ENCODE measurements around the gene FAM168A. TPM values are rescaled to one million over a fixed set of nuclear protein-coding genes. Genes with fewer than 3 reads are reported as not detected.

The FAM168A gene
- total and polyA plus RNA-seq, 2 donors, result 29.0 to 31.4 TPM

DNA sequence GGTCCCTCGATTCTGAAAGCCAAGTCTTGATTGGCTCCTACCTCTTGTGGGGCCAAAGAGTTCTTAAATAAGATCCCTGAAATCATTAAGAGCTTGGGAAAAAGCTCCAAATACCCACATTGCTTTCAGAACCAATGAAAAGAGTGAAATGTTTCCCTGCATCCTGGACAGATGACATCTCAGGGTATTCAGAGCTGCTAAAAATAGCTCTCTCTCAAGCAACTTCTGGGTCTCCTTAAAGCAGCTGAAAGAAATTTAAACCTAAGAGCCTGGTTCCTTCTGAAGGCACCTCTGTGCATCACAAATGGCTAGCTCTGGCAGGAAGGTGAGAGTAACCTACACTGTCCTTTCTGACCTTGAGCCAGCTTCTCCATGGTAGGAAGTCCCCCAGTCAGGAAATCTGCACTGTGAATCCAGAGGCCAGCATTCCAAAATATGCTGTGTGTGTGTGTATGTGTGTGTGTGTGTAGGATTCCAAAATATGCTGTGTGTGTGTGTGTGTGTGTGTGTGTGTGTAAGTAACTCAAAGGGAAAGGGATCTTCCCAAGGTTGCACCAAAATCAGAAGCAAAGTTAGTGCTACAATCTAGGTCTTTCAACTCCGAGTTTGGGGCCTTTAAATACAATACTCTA lies 171.6 kb downstream of the FAM168A start:
- Histone ChIP-seq H3K27ac (ENCODE audit: low read depth) (no peak overlapping the region), H3K4me3 (ENCODE audit: low read depth, low read length) (no peak overlapping the region), H3K4me1 (ENCODE audit: insufficient read depth) (no peaks in the 10 kb centered on the region), H3K36me3 (ENCODE audit: insufficient read depth) (no peaks in the 10 kb centered on the region)
- WGBS, result 61% methylated on average over 2 of the region's 2 CpGs
- DNase-seq (ENCODE audit: extremely low spot score), result no peak

DNA sequence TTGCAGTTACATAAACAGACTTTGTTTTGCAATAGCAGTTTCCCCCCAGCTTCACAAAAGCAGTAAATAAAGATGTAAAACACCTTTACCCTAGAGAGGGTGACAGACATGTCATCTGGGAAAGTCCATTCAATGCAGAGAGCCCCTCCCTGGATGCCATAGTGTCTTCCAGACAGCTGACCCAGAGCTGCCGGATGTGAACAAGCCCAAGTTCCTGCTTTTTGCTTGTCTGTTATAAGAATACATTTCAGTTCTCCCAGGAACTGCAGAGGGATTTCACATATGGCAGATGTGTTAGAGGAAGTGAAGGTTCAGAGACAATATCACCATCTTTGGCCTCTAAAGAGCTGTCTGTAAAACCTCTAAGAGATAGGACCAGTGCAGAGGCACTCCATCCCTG lies 172.8 kb downstream of the FAM168A start:
- 83% methylated on average over 1 of the region's 1 CpG for WGBS
- no peak overlapping the region for H3K27ac ChIP-seq (ENCODE audit: low read depth)
- no peaks in the 10 kb centered on the region for H3K4me1 ChIP-seq (ENCODE audit: insufficient read depth)
- H3K36me3 ChIP-seq (ENCODE audit: insufficient read depth), result no peaks in the 10 kb centered on the region
- H3K4me3 ChIP-seq (ENCODE audit: low read depth, low read length), result no peak overlapping the region
- no peak for DNase-seq (ENCODE audit: extremely low spot score)

DNA sequence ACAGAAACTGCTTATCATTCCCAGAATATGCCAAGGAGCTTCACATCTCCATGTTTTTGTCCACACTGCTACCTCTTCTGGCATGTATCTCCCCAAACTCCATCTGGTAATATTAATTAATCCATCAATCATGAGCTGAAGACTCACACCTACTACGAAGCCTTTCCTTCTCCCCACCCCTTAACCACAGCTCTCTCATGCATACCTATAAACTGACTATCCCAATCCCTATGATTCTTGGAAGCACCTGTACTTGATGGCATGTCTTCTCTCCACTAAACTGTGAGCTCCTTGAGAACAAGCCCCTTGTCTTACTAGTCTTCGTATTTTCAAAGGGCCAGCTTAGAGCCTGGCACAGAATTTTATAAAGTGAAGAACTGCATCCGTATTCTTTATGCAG lies 174.4 kb downstream of the FAM168A start:
- WGBS, result 92% methylated on average over 3 of the region's 3 CpGs

DNA sequence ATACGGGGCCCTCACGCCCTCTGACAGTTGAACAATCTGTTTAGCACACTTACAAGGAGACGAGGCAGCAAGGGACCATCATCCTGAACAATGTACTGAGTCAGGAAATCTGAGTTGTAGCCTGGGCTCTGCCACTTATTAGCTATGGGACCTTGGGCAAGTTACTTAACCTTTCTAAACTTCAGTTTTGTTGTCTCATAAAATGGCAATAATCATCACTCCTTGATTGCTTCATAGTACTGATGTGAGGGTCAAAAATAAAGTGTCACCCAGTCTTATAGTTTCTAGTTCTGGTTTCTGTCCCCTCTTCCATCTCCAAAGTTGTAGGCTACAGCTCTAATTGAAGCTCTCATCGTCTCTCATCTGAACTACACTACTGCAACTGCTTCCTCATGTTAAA lies 175.0 kb downstream of the FAM168A start:
- Histone ChIP-seq H3K36me3 (ENCODE audit: insufficient read depth) (no peaks in the 10 kb centered on the region), H3K27ac (ENCODE audit: low read depth) (no peak overlapping the region), H3K4me3 (ENCODE audit: low read depth, low read length) (no peak overlapping the region), H3K4me1 (ENCODE audit: insufficient read depth) (no peaks in the 10 kb centered on the region)
- WGBS, result 91% methylated on average over 4 of the region's 4 CpGs
- DNase-seq (ENCODE audit: extremely low spot score), result no peak

More for the DNA sequence above, 174.4 kb downstream of the FAM168A start:
- Histone ChIP-seq H3K4me1 (ENCODE audit: insufficient read depth) (no peaks in the 10 kb centered on the region), H3K36me3 (ENCODE audit: insufficient read depth) (no peaks in the 10 kb centered on the region), H3K4me3 (ENCODE audit: low read depth, low read length) (no peak overlapping the region), H3K27ac (ENCODE audit: low read depth) (no peak overlapping the region)
- DNase-seq (ENCODE audit: extremely low spot score), result no peak

DNA sequence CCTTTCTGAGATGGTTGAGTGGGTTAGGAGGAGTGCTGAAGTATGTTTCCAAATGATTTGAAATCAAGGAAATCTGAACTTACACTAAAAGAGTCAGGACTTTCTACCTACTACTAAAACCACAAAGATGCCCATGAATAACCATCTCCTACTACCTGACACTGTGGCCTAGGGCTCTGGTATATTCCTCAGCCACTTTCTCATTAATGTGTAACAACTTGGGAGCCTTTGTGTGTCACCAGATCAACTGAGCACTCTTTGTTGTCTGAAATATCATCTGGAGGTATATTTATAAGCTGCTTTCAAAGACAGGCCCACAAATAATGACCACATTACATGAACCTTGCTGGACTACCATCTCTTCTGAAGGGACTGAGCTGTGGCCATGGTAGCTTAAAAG lies 177.8 kb downstream of the FAM168A start:
- DNase-seq (ENCODE audit: extremely low spot score), result no peak
- Histone ChIP-seq H3K36me3 (ENCODE audit: insufficient read depth) (no peaks in the 10 kb centered on the region), H3K4me1 (ENCODE audit: insufficient read depth) (no peaks in the 10 kb centered on the region), H3K4me3 (ENCODE audit: low read depth, low read length) (no peak overlapping the region), H3K27ac (ENCODE audit: low read depth) (no peak overlapping the region)

DNA sequence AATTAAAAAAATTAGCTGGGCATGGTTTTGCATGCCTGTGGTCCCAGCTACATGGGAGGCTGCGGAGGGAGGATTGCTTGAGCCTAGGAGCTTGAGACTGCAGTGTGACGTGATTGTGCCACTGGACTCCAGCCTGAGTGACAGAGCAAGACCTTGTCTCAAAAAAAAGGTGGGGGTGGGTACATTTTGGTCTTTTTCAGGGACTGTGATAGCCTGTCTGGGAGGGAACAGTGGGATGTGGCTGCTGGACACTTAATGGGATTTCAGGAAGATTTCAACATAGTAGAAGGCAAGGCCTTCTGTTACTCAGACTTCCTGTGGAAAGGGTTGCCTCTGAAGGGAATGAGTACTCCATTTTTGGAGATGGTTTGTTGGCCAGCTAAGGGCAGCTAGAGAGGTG lies 181.1 kb downstream of the FAM168A start:
- H3K27ac ChIP-seq (ENCODE audit: low read depth), result no peak overlapping the region
- H3K4me1 ChIP-seq (ENCODE audit: insufficient read depth), result no peaks in the 10 kb centered on the region
- WGBS, result 98% methylated on average over 2 of the region's 2 CpGs

DNA sequence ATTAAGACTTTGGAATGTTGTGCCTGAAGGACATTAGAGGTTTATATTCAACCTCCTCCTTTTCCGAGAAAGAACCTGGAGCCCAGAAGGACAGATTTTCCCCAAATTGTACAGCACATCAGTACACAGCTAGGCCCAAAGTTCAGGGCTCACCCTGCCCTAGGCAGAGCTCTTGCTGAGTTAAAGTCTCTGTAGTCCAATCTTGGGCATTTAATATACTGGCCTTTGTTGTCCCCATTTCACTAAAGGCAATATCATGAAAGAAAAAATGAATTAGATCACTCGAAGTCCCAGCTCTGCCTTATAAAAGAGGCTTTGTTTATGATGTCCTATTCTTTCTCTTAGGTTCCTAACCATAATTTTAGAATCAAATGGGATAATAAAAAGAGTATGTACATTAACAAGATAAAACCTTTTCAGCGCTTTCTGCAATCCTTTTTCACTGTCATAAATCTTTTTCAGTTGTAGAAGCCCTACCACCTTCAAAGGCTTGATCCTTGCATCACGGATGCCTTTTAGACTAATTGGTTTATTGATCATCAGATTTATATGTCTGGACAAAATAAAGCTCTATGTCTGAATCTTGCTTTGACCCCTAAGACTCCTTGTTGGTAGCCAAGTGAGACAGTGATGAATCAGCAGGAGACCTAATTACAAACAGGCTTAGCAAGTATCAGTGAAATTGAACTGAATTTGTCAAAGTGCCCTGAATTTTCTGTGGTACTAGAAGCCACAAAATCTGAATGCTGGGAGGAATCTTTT lies 181.9 kb downstream of the FAM168A start:
- no peak for DNase-seq (ENCODE audit: extremely low spot score)
- Histone ChIP-seq H3K27ac (ENCODE audit: low read depth) (no peak overlapping the region), H3K4me1 (ENCODE audit: insufficient read depth) (no peaks in the 10 kb centered on the region), H3K4me3 (ENCODE audit: low read depth, low read length) (no peak overlapping the region), H3K36me3 (ENCODE audit: insufficient read depth) (no peaks in the 10 kb centered on the region)
- WGBS, result 83% methylated on average over 4 of the region's 4 CpGs

More for the DNA sequence above, 181.1 kb downstream of the FAM168A start:
- DNase-seq (ENCODE audit: extremely low spot score), result no peak
- H3K36me3 ChIP-seq (ENCODE audit: insufficient read depth), result no peaks in the 10 kb centered on the region
- H3K4me3 ChIP-seq (ENCODE audit: low read depth, low read length), result no peak overlapping the region

DNA sequence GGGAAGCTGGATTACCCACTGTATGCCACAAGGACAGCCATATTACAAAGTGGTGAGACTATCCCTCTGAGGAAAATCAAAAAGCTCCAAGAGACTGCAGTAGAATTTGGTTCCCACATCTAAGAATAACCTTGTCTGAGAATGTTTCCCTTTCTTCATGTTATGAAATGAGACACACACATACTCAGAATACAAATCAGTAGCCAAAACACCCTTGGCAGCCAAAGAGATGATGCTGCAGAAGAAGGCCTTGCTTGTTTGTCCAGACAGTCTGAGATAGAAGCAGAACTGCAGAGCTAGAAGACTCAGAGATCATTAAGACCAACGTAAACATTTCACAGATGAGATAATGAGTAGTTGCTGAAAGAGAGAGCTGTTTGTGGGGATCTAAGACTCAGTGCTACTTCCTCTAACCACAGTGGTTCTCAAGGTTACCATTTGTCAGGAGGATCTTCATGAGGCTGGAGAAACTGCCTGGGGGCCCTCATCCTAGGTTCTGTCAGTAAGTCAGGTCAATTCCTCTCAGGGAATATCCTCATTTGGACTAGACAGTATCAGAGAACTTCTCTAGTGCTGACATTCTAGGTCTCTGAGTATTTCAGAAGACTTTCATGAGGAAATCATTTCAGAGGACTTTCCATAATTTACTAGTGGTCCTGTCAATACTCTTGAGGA lies 182.8 kb downstream of the FAM168A start:
- H3K27ac ChIP-seq (ENCODE audit: low read depth), result no peak overlapping the region
- no peaks in the 10 kb centered on the region for H3K4me1 ChIP-seq (ENCODE audit: insufficient read depth)
- H3K36me3 ChIP-seq (ENCODE audit: insufficient read depth), result no peaks in the 10 kb centered on the region
- DNase-seq (ENCODE audit: extremely low spot score), result no peak
- no peak overlapping the region for H3K4me3 ChIP-seq (ENCODE audit: low read depth, low read length)
- WGBS, result 42% methylated on average over 1 of the region's 1 CpG

DNA sequence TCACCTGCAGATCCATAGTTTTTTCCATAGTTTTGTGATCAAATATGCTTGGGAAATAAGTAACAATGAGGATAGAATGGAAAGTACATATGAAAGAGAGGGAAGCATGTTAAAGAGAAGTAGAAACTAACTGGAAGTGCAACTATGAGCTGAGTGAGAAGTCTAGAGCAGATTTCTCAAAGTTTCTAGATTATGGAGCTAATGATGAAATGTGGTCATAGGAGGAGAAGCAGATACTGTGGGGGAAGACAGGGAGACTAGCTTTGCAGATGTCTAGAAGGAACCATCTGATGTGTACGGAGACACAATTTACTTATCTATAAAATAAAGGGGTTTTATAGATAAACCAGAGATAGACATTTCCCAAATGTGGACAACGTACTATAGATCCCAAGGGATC lies 184.7 kb downstream of the FAM168A start:
- DNase-seq (ENCODE audit: extremely low spot score), result no peak
- Histone ChIP-seq H3K27ac (ENCODE audit: low read depth) (no peak overlapping the region), H3K36me3 (ENCODE audit: insufficient read depth) (no peaks in the 10 kb centered on the region), H3K4me3 (ENCODE audit: low read depth, low read length) (no peak overlapping the region), H3K4me1 (ENCODE audit: insufficient read depth) (no peaks in the 10 kb centered on the region)
- WGBS, result 93% methylated on average over 2 of the region's 2 CpGs

DNA sequence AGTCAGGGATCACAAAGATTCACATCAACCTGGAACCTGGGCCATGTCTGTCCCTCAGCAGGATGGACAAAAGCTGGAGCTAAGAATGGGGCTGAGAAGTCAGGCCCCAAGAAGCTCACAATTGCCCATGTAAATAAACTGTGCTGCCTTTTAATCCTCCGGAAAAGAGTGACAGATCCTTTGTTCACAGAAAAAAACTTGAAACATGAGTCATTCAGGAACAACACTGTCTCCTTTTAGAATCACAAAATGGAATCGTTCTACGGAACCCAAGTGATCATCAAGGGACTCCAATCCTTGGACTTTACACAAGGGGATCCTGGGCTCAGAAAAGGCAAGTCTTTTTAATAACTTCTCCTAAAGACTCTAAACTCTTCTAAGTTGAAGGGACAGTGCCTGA lies 185.6 kb downstream of the FAM168A start:
- 81% methylated on average over 3 of the region's 3 CpGs for WGBS
- no peak overlapping the region for H3K27ac ChIP-seq (ENCODE audit: low read depth)
- H3K4me3 ChIP-seq (ENCODE audit: low read depth, low read length), result no peak overlapping the region
- H3K4me1 ChIP-seq (ENCODE audit: insufficient read depth), result no peaks in the 10 kb centered on the region
- DNase-seq (ENCODE audit: extremely low spot score), result no peak
- H3K36me3 ChIP-seq (ENCODE audit: insufficient read depth), result no peaks in the 10 kb centered on the region

DNA sequence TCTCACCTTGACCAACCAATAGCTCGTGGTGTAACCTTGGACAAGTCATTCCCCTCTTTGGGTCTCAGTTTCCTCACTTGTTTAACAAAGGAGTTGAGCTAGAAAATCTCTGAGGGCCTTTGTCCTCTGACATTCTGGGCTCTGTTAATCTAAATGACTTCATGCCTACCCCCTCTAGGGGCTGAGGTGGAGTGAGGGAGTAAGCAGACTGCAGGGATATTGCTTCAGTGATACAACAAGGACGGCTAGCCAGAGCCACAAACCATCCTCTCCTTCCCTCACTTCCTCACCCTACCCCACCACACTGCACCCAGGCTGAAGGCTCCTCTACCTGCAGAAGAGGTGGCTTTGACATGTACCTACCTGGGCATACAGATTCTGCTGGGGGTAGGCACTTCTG lies 186.9 kb downstream of the FAM168A start:
- no peaks in the 10 kb centered on the region for H3K4me1 ChIP-seq (ENCODE audit: insufficient read depth)
- no peak overlapping the region for H3K4me3 ChIP-seq (ENCODE audit: low read depth, low read length)
- no peaks in the 10 kb centered on the region for H3K36me3 ChIP-seq (ENCODE audit: insufficient read depth)
- no peak overlapping the region for H3K27ac ChIP-seq (ENCODE audit: low read depth)
- WGBS, result 92% methylated on average over 2 of the region's 2 CpGs
- no peak for DNase-seq (ENCODE audit: extremely low spot score)

DNA sequence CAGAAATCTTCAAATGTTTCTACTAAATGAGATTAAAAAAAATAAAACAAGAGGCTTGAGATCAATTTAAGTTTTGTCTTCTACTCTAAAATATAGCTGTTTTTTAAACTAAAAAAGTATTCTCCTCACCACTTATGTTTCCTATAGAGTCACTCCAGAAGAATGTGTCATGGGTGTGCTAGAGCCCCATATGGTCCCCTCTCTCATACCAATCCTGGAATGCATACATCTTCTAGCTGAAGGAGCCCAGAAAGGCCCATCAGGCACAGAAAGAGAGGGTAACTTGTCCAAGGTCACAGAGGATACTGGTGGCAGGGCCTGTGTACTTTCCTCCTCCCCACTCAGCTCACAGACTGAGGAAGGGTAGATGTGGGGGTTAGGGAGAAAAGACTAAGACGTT lies 187.3 kb downstream of the FAM168A start:
- no peaks in the 10 kb centered on the region for H3K36me3 ChIP-seq (ENCODE audit: insufficient read depth)
- 92% methylated on average over 1 of the region's 1 CpG for WGBS
- H3K4me1 ChIP-seq (ENCODE audit: insufficient read depth), result no peaks in the 10 kb centered on the region
- H3K4me3 ChIP-seq (ENCODE audit: low read depth, low read length), result no peak overlapping the region
- no peak overlapping the region for H3K27ac ChIP-seq (ENCODE audit: low read depth)
- DNase-seq (ENCODE audit: extremely low spot score), result no peak

DNA sequence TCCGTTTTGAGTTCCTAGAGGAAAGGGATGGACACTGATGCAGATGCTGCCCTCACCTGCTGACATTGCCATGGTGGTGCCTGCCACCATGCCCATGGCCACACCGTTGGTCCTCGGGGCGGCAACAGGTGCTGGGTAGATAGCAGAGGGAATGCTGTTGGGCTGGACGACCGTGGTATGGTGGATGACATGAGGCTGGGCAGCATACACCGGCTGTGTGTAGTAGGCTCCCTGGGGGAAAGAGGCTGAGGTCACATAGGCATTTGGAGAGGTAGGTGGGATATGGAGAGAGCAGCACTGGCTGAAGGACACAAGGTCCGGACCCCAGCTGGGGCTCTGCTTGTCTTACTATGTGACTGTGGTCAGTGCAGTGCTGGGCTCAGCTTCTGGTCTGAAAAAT lies 188.5 kb downstream of the FAM168A start:
- Histone ChIP-seq H3K4me3 (ENCODE audit: low read depth, low read length) (no peak overlapping the region), H3K27ac (ENCODE audit: low read depth) (no peak overlapping the region), H3K4me1 (ENCODE audit: insufficient read depth) (no peaks in the 10 kb centered on the region), H3K36me3 (ENCODE audit: insufficient read depth) (no peaks in the 10 kb centered on the region)
- 98% methylated on average over 8 of the region's 8 CpGs for WGBS
- no peak for DNase-seq (ENCODE audit: extremely low spot score)

DNA sequence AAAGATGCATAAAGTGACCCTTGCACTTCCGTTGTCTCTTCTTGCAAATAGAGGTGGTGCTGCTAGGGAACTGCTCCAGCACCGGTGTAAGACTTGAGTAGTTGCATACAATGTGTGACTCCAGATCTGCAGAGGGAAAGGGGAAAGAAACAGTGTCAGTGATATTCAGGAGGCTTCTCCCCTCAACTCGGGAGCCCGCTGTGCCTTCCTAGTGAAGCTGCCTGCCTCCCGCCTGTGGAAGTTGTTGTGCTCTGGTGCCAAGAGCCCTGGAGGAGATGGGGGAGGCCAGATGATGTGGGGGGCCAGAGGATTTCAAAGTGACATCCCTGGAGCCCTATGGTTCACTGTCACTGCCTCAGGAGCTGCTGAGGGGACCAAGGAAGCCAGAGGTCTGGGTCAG lies 191.3 kb downstream of the FAM168A start:
- WGBS, result 87% methylated on average over 5 of the region's 5 CpGs
- DNase-seq (ENCODE audit: extremely low spot score), result no peak
- Histone ChIP-seq H3K4me1 (ENCODE audit: insufficient read depth) (no peaks in the 10 kb centered on the region), H3K4me3 (ENCODE audit: low read depth, low read length) (no peak overlapping the region), H3K36me3 (ENCODE audit: insufficient read depth) (no peaks in the 10 kb centered on the region), H3K27ac (ENCODE audit: low read depth) (no peak overlapping the region)

Data from urinary bladder (tissue), 4 donors.